ENCODE data around the gene DCAF8.

GRCh38 chr1:160225345-160225744 lies 37.0 kb downstream of the DCAF8 start:
- TF ChIP-seq AR (CRISPR knock-in tag; IDR thresholded peaks at IDR 0.05) (no peak), FOXP1 (CRISPR knock-in tag; IDR thresholded peaks at IDR 0.05; ENCODE audit: borderline replicate concordance) (no peak), GABPB1 (CRISPR knock-in tag; IDR thresholded peaks at IDR 0.05) (no peak), CTCF (IDR thresholded peaks at IDR 0.05) (no peak), KAT7 (CRISPR knock-in tag; IDR thresholded peaks at IDR 0.05; ENCODE audit: borderline replicate concordance) (no peak), SP1 (CRISPR knock-in tag; conservative IDR thresholded peaks at IDR 0.05) (no peak), ATF1 (CRISPR knock-in tag; IDR thresholded peaks at IDR 0.05) (no peak)

Data from WTC11 (cell line).